ENCODE results near the gene PLK2.

Gene PLK2

GRCh38 chr5:58491216-58491892 lies 31.5 kb upstream of the PLK2 start, which contains the start of gene GAPT:
GAPT (plus strand) TSS chr5:58491435; CDS start chr5:58494537, 3,102 bp downstream.
- FAIRE-seq = no peak

GRCh38 chr5:58490402-58491050 lies 30.6 kb upstream of the PLK2 start:
- FAIRE-seq (no peak), DNase-seq (ENCODE audit: insufficient read length, low spot score) (no peak)
- no peak for TF ChIP-seq POLR2A (IDR thresholded peaks at IDR 0.05; ENCODE audit: low read depth, low read length)

More at GRCh38 chr5:58491216-58491892, 31.5 kb upstream of the PLK2 start, which contains the start of gene GAPT:
- no peak for TF ChIP-seq POLR2A (IDR thresholded peaks at IDR 0.05; ENCODE audit: low read depth, low read length)
- no peak for DNase-seq (ENCODE audit: insufficient read length, low spot score)

- FAIRE-seq (no peak), DNase-seq (ENCODE audit: insufficient read length, low spot score) (no peak)
- TF ChIP-seq POLR2A (IDR thresholded peaks at IDR 0.05; ENCODE audit: low read depth, low read length) = no peak
Measured at GRCh38 chr5:58486290-58486689, 26.4 kb upstream of the PLK2 start.

DNA sequence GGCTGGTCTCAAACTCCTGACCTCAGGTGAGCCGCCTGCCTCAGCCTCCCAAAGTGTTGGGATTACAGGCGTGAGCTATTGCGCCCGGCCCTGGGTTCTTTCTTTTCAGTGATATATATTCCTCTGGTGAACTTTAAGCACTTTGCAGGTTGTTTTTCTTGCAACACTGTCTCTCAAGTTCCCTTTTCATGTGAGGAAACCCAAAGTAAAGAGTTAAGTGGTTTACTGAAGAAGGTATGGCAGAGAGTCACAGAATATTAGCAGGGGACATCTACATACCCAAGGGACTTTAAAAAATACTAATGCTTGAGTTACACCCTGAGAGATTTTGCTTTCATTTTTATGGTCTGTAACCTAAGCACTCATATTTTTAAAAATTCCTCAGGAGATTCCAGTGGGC lies 24.6 kb upstream of the PLK2 start:
- no peak for DNase-seq (ENCODE audit: insufficient read length, low spot score)
- TF ChIP-seq POLR2A (IDR thresholded peaks at IDR 0.05; ENCODE audit: low read depth, low read length) = no peak
- FAIRE-seq = no peak

- no peak for DNase-seq (ENCODE audit: insufficient read length, low spot score)
- TF ChIP-seq POLR2A (IDR thresholded peaks at IDR 0.05; ENCODE audit: low read depth, low read length) = no peak
- FAIRE-seq = no peak
Measured at GRCh38 chr5:58482536-58482935, 22.6 kb upstream of the PLK2 start.

GRCh38 chr5:58481828-58482227 lies 21.9 kb upstream of the PLK2 start:
- no peak for TF ChIP-seq POLR2A (IDR thresholded peaks at IDR 0.05; ENCODE audit: low read depth, low read length)
- FAIRE-seq (no peak), DNase-seq (ENCODE audit: insufficient read length, low spot score) (no peak)

DNA sequence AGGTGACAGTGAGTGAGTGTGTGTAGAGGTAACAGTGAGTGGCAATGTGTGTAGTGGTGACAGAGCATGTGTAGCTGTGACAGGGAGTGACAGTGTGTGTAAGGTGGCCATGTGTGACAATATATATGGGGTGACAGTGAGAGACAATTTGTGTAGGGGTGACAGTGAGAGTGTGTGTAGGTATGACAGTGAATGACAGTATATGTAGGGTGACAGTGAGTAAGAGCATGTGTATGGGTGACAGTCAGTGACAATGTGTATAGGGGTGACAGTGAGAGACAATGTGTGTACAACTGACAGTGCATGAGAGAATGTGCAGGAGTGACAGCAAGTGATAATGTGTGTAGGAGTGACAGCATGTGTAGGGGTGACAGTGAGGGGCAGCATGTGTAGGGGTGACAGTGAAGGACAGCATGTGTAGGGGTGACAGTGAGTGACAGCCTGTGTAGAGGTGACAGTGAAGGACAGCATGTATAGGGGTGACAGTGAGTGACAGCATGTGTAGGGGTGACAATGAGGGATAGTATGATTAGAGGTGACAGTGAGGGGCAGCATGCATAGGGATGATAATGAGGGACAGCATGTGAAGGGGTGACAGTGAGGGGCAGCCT lies 21.3 kb upstream of the PLK2 start:
- no peak for TF ChIP-seq POLR2A (IDR thresholded peaks at IDR 0.05; ENCODE audit: low read depth, low read length)
- FAIRE-seq = no peak
- DNase-seq (ENCODE audit: insufficient read length, low spot score) = no peak

DNA sequence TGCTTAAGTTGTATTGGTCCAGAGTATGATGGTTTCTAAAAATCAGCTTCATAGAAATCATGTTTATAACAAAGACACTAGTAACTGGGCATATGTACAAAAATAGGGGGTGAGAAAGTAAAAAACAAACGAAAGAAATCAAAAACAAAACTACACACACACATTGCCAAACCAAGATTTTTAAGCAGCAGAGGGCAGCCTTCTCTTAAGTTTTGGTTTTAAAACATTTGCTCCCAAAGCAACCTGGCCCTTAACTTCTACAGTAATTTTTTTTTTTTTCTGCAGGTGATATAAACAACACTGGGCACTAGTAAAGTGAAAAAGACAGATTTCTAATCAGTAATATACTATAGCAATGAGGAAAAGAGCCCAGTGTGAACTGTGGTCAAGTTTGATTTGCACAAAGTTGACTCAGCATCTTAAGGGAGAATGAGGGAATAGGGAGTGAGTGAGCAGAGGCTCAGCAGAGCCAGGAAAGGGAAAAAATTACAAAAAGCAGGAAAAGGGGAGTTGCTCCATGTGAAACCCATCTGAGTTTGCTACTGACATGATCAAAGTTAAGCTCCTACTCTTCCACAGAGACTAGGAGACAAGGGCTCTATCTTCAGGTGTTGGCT lies 18.0 kb upstream of the PLK2 start:
- no peak for FAIRE-seq
- no peak for DNase-seq (ENCODE audit: insufficient read length, low spot score)
- TF ChIP-seq POLR2A (IDR thresholded peaks at IDR 0.05; ENCODE audit: low read depth, low read length) = no peak

GRCh38 chr5:58475404-58475803 lies 15.5 kb upstream of the PLK2 start:
- no peak for DNase-seq (ENCODE audit: insufficient read length, low spot score)
- no peak for TF ChIP-seq POLR2A (IDR thresholded peaks at IDR 0.05; ENCODE audit: low read depth, low read length)
- no peak for FAIRE-seq

GRCh38 chr5:58469896-58470295 lies 10.0 kb upstream of the PLK2 start:
- no peak for TF ChIP-seq POLR2A (IDR thresholded peaks at IDR 0.05; ENCODE audit: low read depth, low read length)
- FAIRE-seq (peak; percentile 11), DNase-seq (ENCODE audit: insufficient read length, low spot score) (no peak)

- DNase-seq (ENCODE audit: insufficient read length, low spot score) (no peak), FAIRE-seq (peak; percentile 93)
- no peak for TF ChIP-seq POLR2A (IDR thresholded peaks at IDR 0.05; ENCODE audit: low read depth, low read length)
Measured at GRCh38 chr5:58466939-58467338, 7.1 kb upstream of the PLK2 start.

DNA sequence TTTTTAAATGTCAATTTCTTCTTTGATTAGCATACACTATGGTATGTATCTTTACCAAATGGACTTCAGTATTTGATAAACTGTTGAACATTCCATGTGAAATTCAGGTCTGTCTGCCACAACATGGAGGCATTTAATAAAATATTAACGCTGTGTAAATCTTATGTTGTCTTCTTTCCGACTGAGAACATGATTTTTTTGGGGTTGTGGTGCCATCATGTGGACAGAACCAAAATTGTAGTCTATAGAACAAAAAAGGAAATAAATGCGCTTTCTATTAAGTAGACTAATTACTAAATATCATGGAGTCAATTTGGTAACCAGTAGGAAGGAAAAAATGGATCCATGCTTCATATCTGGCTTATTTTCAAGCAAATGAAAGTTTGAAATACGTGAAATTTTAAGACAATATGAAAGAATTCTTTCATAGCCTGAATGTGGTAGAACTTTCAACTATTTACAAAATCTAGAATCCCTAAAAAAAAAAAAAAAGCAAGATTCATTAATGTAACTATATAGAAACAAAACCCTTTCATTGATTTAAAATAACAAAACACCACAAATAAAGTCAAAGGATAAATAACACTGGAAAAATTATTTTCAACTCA lies 2.8 kb upstream of the PLK2 start:
- FAIRE-seq (no peak), DNase-seq (ENCODE audit: insufficient read length, low spot score) (no peak)
- TF ChIP-seq POLR2A (IDR thresholded peaks at IDR 0.05; ENCODE audit: low read depth, low read length) = no peak

- no peak for DNase-seq (ENCODE audit: insufficient read length, low spot score)
- no peak for TF ChIP-seq POLR2A (IDR thresholded peaks at IDR 0.05; ENCODE audit: low read depth, low read length)
- no peak for FAIRE-seq
Measured at GRCh38 chr5:58462154-58462553, 2.3 kb upstream of the PLK2 start.

- DNase-seq (ENCODE audit: insufficient read length, low spot score) (peak; percentile 45), FAIRE-seq (peak; percentile 81)
- peak; percentile 5; the same call in 1 of the 2 replicates for TF ChIP-seq POLR2A (IDR thresholded peaks at IDR 0.05; ENCODE audit: low read depth, low read length)
Measured at GRCh38 chr5:58460732-58461286, 923 bp upstream of the PLK2 start.
